ENCODE data around the gene ZNF362. TPM values are rescaled to one million over a fixed set of nuclear protein-coding genes. Genes with fewer than 3 reads are reported as not detected.

The ZNF362 gene
- total RNA-seq, 2 donors from 2014 or later, result 21.3 to 25.2 TPM

GRCh38 chr1:33338440-33339211, 82.3 kb downstream of the ZNF362 start:
- no peak for DNase-seq

GRCh38 chr1:33339413-33339812, 83.1 kb downstream of the ZNF362 start:
- Mint-ChIP-seq H3K27ac (no peak overlapping the region), H3K4me1 (peaks cover 25% of the 10 kb centered on the region), H3K36me3 (ENCODE audit: low read depth) (peaks cover 3% of the 10 kb centered on the region), H3K4me3 (no peak overlapping the region), H3K27me3 (no peaks in the 10 kb centered on the region)
- ATAC-seq (no peak), DNase-seq (no peak)
- H3K9me3 ChIP-seq (ENCODE audit: control insufficient read depth, low read length, poor library complexity, severe bottlenecking), result no peaks in the 10 kb centered on the region

More at GRCh38 chr1:33338440-33339211, 82.3 kb downstream of the ZNF362 start:
- H3K27ac Mint-ChIP-seq, result no peak overlapping the region
- H3K27me3 Mint-ChIP-seq, result no peaks in the 10 kb centered on the region
- H3K36me3 Mint-ChIP-seq (ENCODE audit: low read depth), result peaks cover 3% of the 10 kb centered on the region
- no peak overlapping the region for H3K4me3 Mint-ChIP-seq
- no peaks in the 10 kb centered on the region for H3K9me3 ChIP-seq (ENCODE audit: control insufficient read depth, low read length, poor library complexity, severe bottlenecking)
- peaks cover 22% of the 10 kb centered on the region for H3K4me1 Mint-ChIP-seq
- ATAC-seq, result peak; percentile 27

GRCh38 chr1:33341190-33341589, 84.9 kb downstream of the ZNF362 start:
- H3K4me1 Mint-ChIP-seq, result peaks cover 21% of the 10 kb centered on the region
- H3K9me3 ChIP-seq (ENCODE audit: control insufficient read depth, low read length, poor library complexity, severe bottlenecking), result no peaks in the 10 kb centered on the region

GRCh38 chr1:33342041-33342723, 85.9 kb downstream of the ZNF362 start:
- H3K9me3 ChIP-seq (ENCODE audit: control insufficient read depth, low read length, poor library complexity, severe bottlenecking), result no peaks in the 10 kb centered on the region
- Mint-ChIP-seq H3K36me3 (ENCODE audit: low read depth) (peaks cover 2% of the 10 kb centered on the region), H3K4me3 (no peak overlapping the region), H3K27ac (no peak overlapping the region), H3K27me3 (no peaks in the 10 kb centered on the region), H3K4me1 (peaks cover 29% of the 10 kb centered on the region)
- DNase-seq (no peak), ATAC-seq (no peak)

More at GRCh38 chr1:33341190-33341589, 84.9 kb downstream of the ZNF362 start:
- Mint-ChIP-seq H3K27ac (no peak overlapping the region), H3K36me3 (ENCODE audit: low read depth) (no peaks in the 10 kb centered on the region), H3K4me3 (no peak overlapping the region), H3K27me3 (no peaks in the 10 kb centered on the region)
- no peak for ATAC-seq
- DNase-seq, result no peak

- no peak for ATAC-seq
- no peak overlapping the region for H3K27ac Mint-ChIP-seq
- no peaks in the 10 kb centered on the region for H3K27me3 Mint-ChIP-seq
- H3K4me1 Mint-ChIP-seq, result peaks cover 28% of the 10 kb centered on the region
- no peaks in the 10 kb centered on the region for H3K9me3 ChIP-seq (ENCODE audit: control insufficient read depth, low read length, poor library complexity, severe bottlenecking)
- no peak overlapping the region for H3K4me3 Mint-ChIP-seq
- no peak for DNase-seq
- H3K36me3 Mint-ChIP-seq (ENCODE audit: low read depth), result peaks cover 2% of the 10 kb centered on the region
Measured at GRCh38 chr1:33343539-33343938, 87.2 kb downstream of the ZNF362 start.

- H3K4me1 Mint-ChIP-seq, result peaks cover 33% of the 10 kb centered on the region
- no peak for DNase-seq
- no peaks in the 10 kb centered on the region for H3K27me3 Mint-ChIP-seq
- H3K9me3 ChIP-seq (ENCODE audit: control insufficient read depth, low read length, poor library complexity, severe bottlenecking), result no peaks in the 10 kb centered on the region
- peak overlapping the region; percentile 37 for H3K27ac Mint-ChIP-seq
- H3K36me3 Mint-ChIP-seq (ENCODE audit: low read depth), result peaks cover 4% of the 10 kb centered on the region
- ATAC-seq, result no peak
- H3K4me3 Mint-ChIP-seq, result no peak overlapping the region
Measured at GRCh38 chr1:33344896-33345560, 88.7 kb downstream of the ZNF362 start.

GRCh38 chr1:33346533-33346926, 90.2 kb downstream of the ZNF362 start:
- H3K36me3 Mint-ChIP-seq (ENCODE audit: low read depth), result peaks cover 4% of the 10 kb centered on the region
- no peaks in the 10 kb centered on the region for H3K27me3 Mint-ChIP-seq
- H3K4me3 Mint-ChIP-seq, result peak overlapping the region; percentile 79
- no peak for ATAC-seq
- H3K27ac Mint-ChIP-seq, result peak overlapping the region; percentile 92
- H3K9me3 ChIP-seq (ENCODE audit: control insufficient read depth, low read length, poor library complexity, severe bottlenecking), result no peaks in the 10 kb centered on the region
- peaks cover 39% of the 10 kb centered on the region for H3K4me1 Mint-ChIP-seq
- no peak for DNase-seq

- H3K27me3 Mint-ChIP-seq, result no peaks in the 10 kb centered on the region
- DNase-seq (no peak), ATAC-seq (no peak)
- peak overlapping the region; percentile 92 for H3K27ac Mint-ChIP-seq
- H3K36me3 Mint-ChIP-seq (ENCODE audit: low read depth), result peaks cover 4% of the 10 kb centered on the region
- H3K4me3 Mint-ChIP-seq, result peak overlapping the region; percentile 79
- H3K9me3 ChIP-seq (ENCODE audit: control insufficient read depth, low read length, poor library complexity, severe bottlenecking), result no peaks in the 10 kb centered on the region
- H3K4me1 Mint-ChIP-seq, result peaks cover 39% of the 10 kb centered on the region
Measured at GRCh38 chr1:33346927-33347649, 90.8 kb downstream of the ZNF362 start.

GRCh38 chr1:33347650-33347992, 91.3 kb downstream of the ZNF362 start:
- DNase-seq (no peak), ATAC-seq (no peak)
- H3K27ac Mint-ChIP-seq, result peak overlapping the region; percentile 92
- H3K4me1 Mint-ChIP-seq, result peaks cover 39% of the 10 kb centered on the region
- no peaks in the 10 kb centered on the region for H3K9me3 ChIP-seq (ENCODE audit: control insufficient read depth, low read length, poor library complexity, severe bottlenecking)
- no peaks in the 10 kb centered on the region for H3K27me3 Mint-ChIP-seq
- H3K4me3 Mint-ChIP-seq, result peak overlapping the region; percentile 79
- H3K36me3 Mint-ChIP-seq (ENCODE audit: low read depth), result peaks cover 4% of the 10 kb centered on the region

- H3K27ac Mint-ChIP-seq, result peak overlapping the region; percentile 83
- H3K4me3 Mint-ChIP-seq, result peak overlapping the region; percentile 97
- H3K36me3 Mint-ChIP-seq (ENCODE audit: low read depth), result peaks cover 4% of the 10 kb centered on the region
- H3K4me1 Mint-ChIP-seq, result peaks cover 39% of the 10 kb centered on the region
- H3K27me3 Mint-ChIP-seq, result no peaks in the 10 kb centered on the region
- ATAC-seq (no peak), DNase-seq (no peak)
- no peaks in the 10 kb centered on the region for H3K9me3 ChIP-seq (ENCODE audit: control insufficient read depth, low read length, poor library complexity, severe bottlenecking)
Measured at GRCh38 chr1:33348194-33348593, 91.9 kb downstream of the ZNF362 start.

- peaks cover 41% of the 10 kb centered on the region for H3K4me1 Mint-ChIP-seq
- H3K36me3 Mint-ChIP-seq (ENCODE audit: low read depth), result peaks cover 4% of the 10 kb centered on the region
- peak overlapping the region; percentile 83 for H3K27ac Mint-ChIP-seq
- no peaks in the 10 kb centered on the region for H3K9me3 ChIP-seq (ENCODE audit: control insufficient read depth, low read length, poor library complexity, severe bottlenecking)
- no peak for ATAC-seq
- peak overlapping the region; percentile 97 for H3K4me3 Mint-ChIP-seq
- DNase-seq, result no peak
- H3K27me3 Mint-ChIP-seq, result no peaks in the 10 kb centered on the region
Measured at GRCh38 chr1:33348676-33349080, 92.4 kb downstream of the ZNF362 start.

- Mint-ChIP-seq H3K27me3 (no peaks in the 10 kb centered on the region), H3K36me3 (ENCODE audit: low read depth) (peaks cover 4% of the 10 kb centered on the region), H3K4me1 (peaks cover 42% of the 10 kb centered on the region), H3K27ac (peak overlapping the region; percentile 83), H3K4me3 (peak overlapping the region; percentile 97)
- peak; percentile 46 for ATAC-seq
- no peaks in the 10 kb centered on the region for H3K9me3 ChIP-seq (ENCODE audit: control insufficient read depth, low read length, poor library complexity, severe bottlenecking)
- peak; percentile 20 to 46 (median 39) for DNase-seq
Measured at GRCh38 chr1:33349081-33349759, 92.9 kb downstream of the ZNF362 start.

Data from T-helper 17 cell (primary cell).